ENCODE measurements around the gene MTA1.

Gene MTA1

DNA sequence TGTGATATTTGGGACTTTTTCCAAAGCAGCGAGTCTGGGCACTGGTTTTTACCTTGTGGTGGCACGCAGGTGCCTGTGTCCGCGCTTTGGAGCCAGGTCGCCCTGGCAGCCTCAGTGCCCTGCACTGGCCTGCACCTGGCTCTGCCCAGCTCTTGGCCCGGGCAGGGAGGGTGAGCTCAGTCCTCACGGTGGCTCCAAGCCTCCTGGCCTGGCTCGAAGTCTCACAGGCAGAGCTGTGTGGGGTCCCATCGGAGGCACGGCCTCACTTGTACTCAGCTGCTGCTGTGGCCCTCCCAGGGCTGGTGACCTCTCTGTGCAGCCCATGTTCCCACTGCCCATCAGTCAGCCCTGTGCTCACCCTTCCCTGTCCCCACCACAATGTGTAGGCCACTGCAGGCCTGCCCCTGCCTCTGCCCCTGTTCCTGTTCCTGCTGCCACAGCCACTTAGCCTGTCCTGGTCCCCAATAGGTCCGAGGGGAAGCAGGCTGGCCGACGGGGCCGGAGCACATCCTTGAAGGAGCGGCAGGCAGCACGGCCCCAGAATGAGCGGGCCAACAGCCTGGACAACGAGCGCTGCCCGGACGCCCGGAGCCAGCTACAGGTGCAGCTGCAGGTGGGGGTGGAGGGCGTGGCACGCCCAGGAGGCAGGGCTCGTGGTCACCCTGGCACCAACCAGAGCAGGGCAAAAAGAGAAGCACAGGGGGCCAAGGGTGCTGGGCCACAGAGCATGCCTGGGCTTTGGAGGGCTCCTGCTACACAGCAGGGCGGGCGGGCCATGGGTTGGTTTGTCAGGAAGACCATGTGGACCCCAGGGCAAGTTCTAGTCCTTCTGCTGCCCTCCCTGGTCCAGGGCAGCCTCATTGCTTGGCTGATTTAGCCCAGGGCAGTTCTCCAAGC lies 37.9 kb upstream of the MTA1 start:
- Histone ChIP-seq H3K4me2 (ENCODE audit: low read length) (no peak overlapping the region), H3K27me3 (ENCODE audit: insufficient read depth, low read length) (0 out of 2 replicates have a peak, but pooled peaks cover 3% of the 10 kb centered on the region), H3K36me3 (ENCODE audit: insufficient read depth, low read length) (no peaks in the 10 kb centered on the region), H3K4me3 (ENCODE audit: low read depth, low read length, poor library complexity, severe bottlenecking) (no peak overlapping the region), H4K20me1 (ENCODE audit: insufficient read depth, low read length) (no peaks in the 10 kb centered on the region), H3K4me1 (ENCODE audit: insufficient read depth, low read length, severe bottlenecking) (no peaks in the 10 kb centered on the region), H3K9me3 (ENCODE audit: low read length) (no peaks in the 10 kb centered on the region), H3K27ac (ENCODE audit: low read depth, low read length, poor library complexity, severe bottlenecking) (no peak overlapping the region), H3K79me2 (ENCODE audit: insufficient read depth, low read length) (no peaks in the 10 kb centered on the region), H3K9ac (ENCODE audit: low read length) (no peak overlapping the region), H2AFZ (ENCODE audit: low read length) (no peak overlapping the region), H3K9me2 (ENCODE audit: low read depth, low read length) (no peaks in the 10 kb centered on the region), H3F3A (ENCODE audit: insufficient read depth, low read length) (no peaks in the 10 kb centered on the region)
- TF ChIP-seq CTCF (IDR thresholded peaks at IDR 0.05; ENCODE audit: low read length) (no peak), EZH2 (IDR thresholded peaks at IDR 0.05; ENCODE audit: borderline replicate concordance, low read length) (no peak)

GRCh38 chr14:105382343-105383082 lies 37.1 kb upstream of the MTA1 start:
- Histone ChIP-seq H3K9me3 (ENCODE audit: low read length) (no peaks in the 10 kb centered on the region), H3K36me3 (ENCODE audit: insufficient read depth, low read length) (no peaks in the 10 kb centered on the region), H3K27me3 (ENCODE audit: insufficient read depth, low read length) (peaks cover 3% of the 10 kb centered on the region; the same call in 1 of the 2 replicates), H3K79me2 (ENCODE audit: insufficient read depth, low read length) (no peaks in the 10 kb centered on the region), H3K27ac (ENCODE audit: low read depth, low read length, poor library complexity, severe bottlenecking) (no peak overlapping the region), H3K4me3 (ENCODE audit: low read depth, low read length, poor library complexity, severe bottlenecking) (no peak overlapping the region), H4K20me1 (ENCODE audit: insufficient read depth, low read length) (no peaks in the 10 kb centered on the region), H3K4me2 (ENCODE audit: low read length) (no peak overlapping the region), H3F3A (ENCODE audit: insufficient read depth, low read length) (no peaks in the 10 kb centered on the region), H3K4me1 (ENCODE audit: insufficient read depth, low read length, severe bottlenecking) (no peaks in the 10 kb centered on the region), H2AFZ (ENCODE audit: low read length) (no peak overlapping the region), H3K9me2 (ENCODE audit: low read depth, low read length) (no peaks in the 10 kb centered on the region), H3K9ac (ENCODE audit: low read length) (no peak overlapping the region)
- TF ChIP-seq CTCF (IDR thresholded peaks at IDR 0.05; ENCODE audit: low read length) (no peak), EZH2 (IDR thresholded peaks at IDR 0.05; ENCODE audit: borderline replicate concordance, low read length) (no peak)

- Histone ChIP-seq H2AFZ (ENCODE audit: low read length) (no peak overlapping the region), H3K27ac (ENCODE audit: low read depth, low read length, poor library complexity, severe bottlenecking) (no peak overlapping the region), H3K9ac (ENCODE audit: low read length) (no peak overlapping the region), H3K4me2 (ENCODE audit: low read length) (no peak overlapping the region), H3K27me3 (ENCODE audit: insufficient read depth, low read length) (peaks cover 3% of the 10 kb centered on the region; the same call in 1 of the 2 replicates), H3F3A (ENCODE audit: insufficient read depth, low read length) (no peaks in the 10 kb centered on the region), H3K9me2 (ENCODE audit: low read depth, low read length) (no peaks in the 10 kb centered on the region), H3K9me3 (ENCODE audit: low read length) (no peaks in the 10 kb centered on the region), H4K20me1 (ENCODE audit: insufficient read depth, low read length) (no peaks in the 10 kb centered on the region), H3K4me3 (ENCODE audit: low read depth, low read length, poor library complexity, severe bottlenecking) (no peak overlapping the region), H3K36me3 (ENCODE audit: insufficient read depth, low read length) (no peaks in the 10 kb centered on the region), H3K4me1 (ENCODE audit: insufficient read depth, low read length, severe bottlenecking) (no peaks in the 10 kb centered on the region), H3K79me2 (ENCODE audit: insufficient read depth, low read length) (no peaks in the 10 kb centered on the region)
- TF ChIP-seq CTCF (IDR thresholded peaks at IDR 0.05; ENCODE audit: low read length) (no peak), EZH2 (IDR thresholded peaks at IDR 0.05; ENCODE audit: borderline replicate concordance, low read length) (no peak)
These were observed 36.4 kb upstream of the MTA1 start for GRCh38 chr14:105383083-105383730.
